Heart right ventricle (tissue), 16 donors: Measurements from ENCODE around the gene AGAP1. TPM values are rescaled to one million over a fixed set of nuclear protein-coding genes. Genes with fewer than 3 reads are reported as not detected.

Experiments
- ATAC-seq, 8 donors: fragments of 200-7000 bp; cut with Tn5 transposase; one replicate each; pipeline ENCODE4 v1.9.1; 2020; ENCODE audit warnings: mild to moderate bottlenecking in 8 of 8, moderate library complexity in 8 of 8, moderate number of reproducible peaks in 1 of 8
- DNase-seq, 2 donors: peaks; one replicate each; pipeline ENCODE4 v3.0.0-alpha.2; 2020
- H3K27ac ChIP-seq, 10 donors: fragments of 200-600 bp; sonication (generic) in 2 of 10; one replicate each; pipeline versions ENCODE4 v1.5.0 to v1.8.0; 2020 to 2022; ENCODE audit warnings: mild to moderate bottlenecking in 3 of 10
- H3K27me3 ChIP-seq, 7 donors: fragments of 200-600 bp; one replicate each; pipeline ENCODE4 v1.8.0; 2021 to 2022; ENCODE audit warnings: mild to moderate bottlenecking in 2 of 7
- H3K36me3 ChIP-seq, 9 donors: fragments of 200-600 bp; sonication (generic) in 1 of 9; one replicate each; pipeline versions ENCODE4 v1.5.0 to v1.8.0; 2020 to 2022; ENCODE audit warnings: mild to moderate bottlenecking in 2 of 9
- H3K4me1 ChIP-seq, 9 donors: fragments of 200-600 bp; sonication (generic) in 1 of 9; one replicate each; pipeline versions ENCODE4 v1.5.0 to v1.8.0; 2020 to 2022; ENCODE audit warnings: mild to moderate bottlenecking in 4 of 9
- H3K4me3 ChIP-seq, 10 donors: fragments of 200-600 bp; sonication (generic) in 2 of 10; one replicate each; pipeline versions ENCODE4 v1.5.0 to v1.8.0; 2020 to 2022; ENCODE audit warnings: mild to moderate bottlenecking in 7 of 10, moderate library complexity in 2 of 10
- H3K9me3 ChIP-seq, 11 donors: fragments of 200-600 bp in 10 of 11; sonication (generic) in 2 of 11; one replicate each; pipeline versions ENCODE4 v1.5.0 to v1.8.0; 2013 to 2022; ENCODE audit warnings: mild to moderate bottlenecking in 2 of 11, control low read depth in 1 of 11, moderate library complexity in 1 of 11
- CTCF ChIP-seq, 9 donors: fragments of 200-600 bp; sonication (generic) in 2 of 9; IDR thresholded peaks; one replicate each; pipeline versions ENCODE4 v1.5.0 to v1.8.0; 2021 to 2022; ENCODE audit warnings: antibody characterized with exemption in 9 of 9, mild to moderate bottlenecking in 5 of 9, moderate library complexity in 1 of 9
- WGBS, 2 donors: extraction: QIAGEN DNeasy Blood & Tissue Kit; methylation state at CpG; one replicate each; pipeline ENCODE4 v1.1.7; 2013; ENCODE audit warnings: inconsistent platforms in 1 of 2; 5-methylcytosine and 5-hydroxymethylcytosine counted together
- intact Hi-C, 10 donors: fragments of 100-400 bp; cut with DNase I; formaldehyde crosslinking; loops; one replicate each; pipeline versions ENCODE4 v1.11.1 to v1.14.2; 2022
- polyA plus RNA-seq, 2 donors: library from polyadenylated mRNA; stranded (reverse); fragments of 200-250 nt; gene quantifications; one replicate each; pipeline ENCODE4 v1.2.3, GENCODE V29; 2013
- total RNA-seq, 10 donors: library from RNA; stranded (reverse); fragmentation: NEBNext Ultra II Directional in 3 of 10; extraction: Animal tissue kit (Norgen Biotek cat#: 25700) in 3 of 10; gene quantifications; one replicate each; pipeline versions ENCODE4 v1.2.1 to v1.2.4, GENCODE V29; 2021 to 2023
- donor health status: Arrhythmogenic right ventricular cardiomyopathy.
- donor health status: ischemic (EF 13 %, LVEDD 7.1; RV severe dilation, severe dysfunction).
- donor health status: healthy with polysubstance abuse.
- donor health status: DM: no; HTN: yes; CAD: no.
- donor health status: DM: no; HTN: no; CAD: no.
- donor health status: ischemic (EF 25% LVEDD 6.9; RV normal size, moderate dysfunction).
- donor health status: ischemic (EF 25% LVEDD 5.7; RV mildly dilated, moderate dysfunction).
- donor health status: healthy.
- donor health status: DM: yes; HTN: yes; CAD: no.
- donor health status: Ischemic cardiomyopathy.
- donor health status: ischemic (EF 35%, LVEDD 5.7; RV mildly dilated, moderate dysfunction).
- donor health status: nonischemic (EF 11% LVEDD 7.7; RV severe dilation, severe dysfunction).
- donor health status: DM: yes; HTN: yes; CAD: no.
- donor health status: PGD.
- donor health status: ischemic (EF 29% LVEDD 5.4; RV normal size, mild dysfunction).
- donor health status: nonischemic (EF 23%, LVEDD 6.1; RV moderate dilation, normal function).

Gene AGAP1
- total and polyA plus RNA-seq, 12 donors = 3.5 to 29.2 (median 19.4) TPM

- Histone ChIP-seq H3K4me1 (peaks cover 0 to 37% (median 13%) of the 10 kb centered on the region in 9 donors), H3K4me3 (no peak overlapping the region), H3K27ac (no peak overlapping the region), H3K9me3 (no peaks in the 10 kb centered on the region), H3K36me3 (no peaks in the 10 kb centered on the region), H3K27me3 (no peaks in the 10 kb centered on the region)
- no peak for DNase-seq
- intact Hi-C loops = no loop called here
- WGBS, 2 donors = 76 to 86% methylated on average over 4 of the region's 4 CpGs
- no peak for ATAC-seq
- no peak for TF ChIP-seq CTCF (IDR thresholded peaks at IDR 0.05)
Observed at GRCh38 chr2:235702186-235702585, 208.3 kb downstream of the AGAP1 start.

- no peaks in the 10 kb centered on the region for H3K9me3 ChIP-seq
- TF ChIP-seq CTCF (IDR thresholded peaks at IDR 0.05) = no peak
- no peak for ATAC-seq
- no peak overlapping the region for H3K27ac ChIP-seq
- H3K4me3 ChIP-seq = no peak overlapping the region
- WGBS, 2 donors = 96 to 98% methylated on average over 10 of the region's 10 CpGs
- intact Hi-C loops = no loop called here
- no peaks in the 10 kb centered on the region for H3K27me3 ChIP-seq
- no peaks in the 10 kb centered on the region for H3K36me3 ChIP-seq
- no peak for DNase-seq
- peaks cover 0 to 31% (median 13%) of the 10 kb centered on the region in 9 donors for H3K4me1 ChIP-seq
Observed at GRCh38 chr2:235703711-235704295, 210.0 kb downstream of the AGAP1 start.

- Histone ChIP-seq H3K4me3 (no peak overlapping the region), H3K9me3 (no peaks in the 10 kb centered on the region), H3K27me3 (no peaks in the 10 kb centered on the region), H3K36me3 (peaks cover 0 to 10% (median 0%) of the 10 kb centered on the region in 9 donors), H3K4me1 (peaks cover 0 to 29% (median 13%) of the 10 kb centered on the region in 9 donors), H3K27ac (no peak overlapping the region)
- no peak for ATAC-seq
- TF ChIP-seq CTCF (IDR thresholded peaks at IDR 0.05) = no peak
- intact Hi-C loops = no loop called here
- DNase-seq = no peak
- 77 to 78% methylated on average over 8 of the region's 8 CpGs for WGBS, 2 donors
Observed at GRCh38 chr2:235705296-235705695, 211.5 kb downstream of the AGAP1 start.

- WGBS, 2 donors = 94 to 95% methylated on average over 8 of the region's 8 CpGs
- intact Hi-C loops = no loop called here
- Histone ChIP-seq H3K27ac (no peak overlapping the region), H3K4me3 (no peak overlapping the region), H3K36me3 (peaks cover 0 to 21% (median 0%) of the 10 kb centered on the region in 9 donors), H3K4me1 (peaks cover 0 to 23% (median 12%) of the 10 kb centered on the region in 9 donors), H3K9me3 (no peaks in the 10 kb centered on the region), H3K27me3 (no peaks in the 10 kb centered on the region)
- DNase-seq = no peak
- ATAC-seq = no peak
- no peak for TF ChIP-seq CTCF (IDR thresholded peaks at IDR 0.05)
Observed at GRCh38 chr2:235706506-235706905, 212.7 kb downstream of the AGAP1 start.
